HG03432 (cell line): ENCODE results near the gene TBX20.

Experiments used
- ATAC-seq: cut with Tn5 transposase; IDR thresholded peaks from one replicate; pipeline ENCODE4 v1.9.1; 2021; ENCODE audit warnings: mild to moderate bottlenecking, moderate library complexity; ENCODE audit not compliant: unreplicated experiment

TBX20 gene, protein sequence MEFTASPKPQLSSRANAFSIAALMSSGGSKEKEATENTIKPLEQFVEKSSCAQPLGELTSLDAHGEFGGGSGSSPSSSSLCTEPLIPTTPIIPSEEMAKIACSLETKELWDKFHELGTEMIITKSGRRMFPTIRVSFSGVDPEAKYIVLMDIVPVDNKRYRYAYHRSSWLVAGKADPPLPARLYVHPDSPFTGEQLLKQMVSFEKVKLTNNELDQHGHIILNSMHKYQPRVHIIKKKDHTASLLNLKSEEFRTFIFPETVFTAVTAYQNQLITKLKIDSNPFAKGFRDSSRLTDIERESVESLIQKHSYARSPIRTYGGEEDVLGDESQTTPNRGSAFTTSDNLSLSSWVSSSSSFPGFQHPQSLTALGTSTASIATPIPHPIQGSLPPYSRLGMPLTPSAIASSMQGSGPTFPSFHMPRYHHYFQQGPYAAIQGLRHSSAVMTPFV

DNA sequence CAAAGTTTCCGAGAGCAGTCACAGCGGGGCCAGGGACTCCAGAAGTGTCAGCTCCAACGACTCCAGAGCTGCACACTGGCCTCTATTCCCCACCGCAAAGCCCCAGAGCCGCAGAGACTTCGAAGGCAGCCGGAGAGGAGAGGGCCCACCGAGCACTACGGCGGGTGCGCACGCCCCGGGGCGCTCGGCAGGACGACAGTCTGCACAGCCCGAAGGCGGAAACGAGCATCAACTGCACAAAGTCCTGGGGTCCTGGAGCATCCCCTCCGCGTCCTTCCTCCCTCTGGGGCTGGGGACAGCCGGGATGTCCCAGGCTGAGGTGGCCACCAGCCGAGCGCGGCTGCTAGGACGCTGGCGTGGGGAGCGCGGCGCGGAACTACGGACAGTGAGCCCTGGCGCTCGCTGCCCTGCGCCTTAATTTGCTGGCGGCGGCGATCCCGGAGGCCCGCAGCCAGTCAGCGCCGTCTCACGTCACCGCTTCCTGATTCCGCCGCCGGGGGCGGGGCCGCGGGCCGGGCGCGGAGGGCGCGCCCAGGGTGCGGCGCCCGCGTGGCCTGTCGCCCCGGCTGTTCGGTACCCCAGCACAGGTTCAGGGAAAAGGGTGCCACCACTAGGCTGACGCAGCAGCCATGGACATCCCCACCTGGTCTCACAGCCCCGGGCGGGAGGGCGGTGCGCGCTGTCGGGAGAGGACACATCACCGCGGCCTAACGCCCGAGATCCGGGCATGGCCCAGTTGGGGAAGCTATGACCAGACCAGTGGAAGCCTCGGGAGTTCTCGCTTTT is at the start of gene TBX20:
Gene TBX20 (minus strand): TSS at position 391 of the 786 bp plus-strand sequence. CDS start 480 bp downstream, outside the sequence.
- ATAC-seq: peak; percentile 82

GRCh38 chr7:35289376-35289775 is 35.5 kb upstream of the TBX20 start:
- ATAC-seq: no peak

- no peak for ATAC-seq
Observed at GRCh38 chr7:35286986-35287385, 33.1 kb upstream of the TBX20 start.

- ATAC-seq: no peak
Observed at GRCh38 chr7:35286422-35286821, 32.5 kb upstream of the TBX20 start.

DNA sequence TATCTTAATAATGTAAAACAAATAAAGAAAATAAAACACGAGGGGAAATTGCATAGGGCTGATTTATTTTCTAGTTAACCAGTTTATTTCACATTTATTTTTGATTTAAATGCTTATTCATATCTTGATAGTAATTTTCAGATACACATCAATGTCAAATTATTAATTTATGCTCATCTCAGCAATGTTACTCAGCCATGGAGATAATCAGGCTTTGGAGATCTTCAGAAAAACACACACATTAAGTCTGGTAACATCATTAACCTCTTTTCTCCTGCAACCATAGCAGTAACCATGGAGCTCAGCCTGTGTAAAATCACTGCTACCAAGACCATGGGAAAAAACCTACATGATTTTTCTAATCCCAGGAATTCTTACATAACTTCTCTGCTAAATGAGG is 31.9 kb upstream of the TBX20 start:
- no peak for ATAC-seq

GRCh38 chr7:35280902-35281301 is 27.0 kb upstream of the TBX20 start:
- ATAC-seq: no peak

GRCh38 chr7:35277359-35277758 is 23.5 kb upstream of the TBX20 start:
- ATAC-seq: no peak

GRCh38 chr7:35272246-35272645 is 18.3 kb upstream of the TBX20 start:
- no peak for ATAC-seq

DNA sequence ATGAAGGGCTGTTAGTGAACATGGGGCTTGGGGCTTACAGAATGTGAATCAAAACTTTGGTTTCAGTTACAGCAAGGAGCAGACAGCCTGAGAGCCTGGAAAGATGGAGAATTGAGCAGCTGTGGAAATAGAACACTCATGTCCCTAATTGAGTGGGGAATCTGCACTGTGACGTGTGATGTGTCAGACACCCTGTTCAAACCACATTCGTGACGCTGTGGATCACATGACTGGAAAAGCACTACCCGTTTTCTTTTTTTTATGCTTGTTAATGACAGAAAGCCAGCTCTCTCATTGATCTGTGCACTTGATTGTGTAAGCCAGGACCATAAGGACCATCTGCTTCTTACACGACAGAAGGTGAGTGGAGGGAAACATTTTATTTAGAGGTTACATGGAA is 15.1 kb upstream of the TBX20 start:
- no peak for ATAC-seq

DNA sequence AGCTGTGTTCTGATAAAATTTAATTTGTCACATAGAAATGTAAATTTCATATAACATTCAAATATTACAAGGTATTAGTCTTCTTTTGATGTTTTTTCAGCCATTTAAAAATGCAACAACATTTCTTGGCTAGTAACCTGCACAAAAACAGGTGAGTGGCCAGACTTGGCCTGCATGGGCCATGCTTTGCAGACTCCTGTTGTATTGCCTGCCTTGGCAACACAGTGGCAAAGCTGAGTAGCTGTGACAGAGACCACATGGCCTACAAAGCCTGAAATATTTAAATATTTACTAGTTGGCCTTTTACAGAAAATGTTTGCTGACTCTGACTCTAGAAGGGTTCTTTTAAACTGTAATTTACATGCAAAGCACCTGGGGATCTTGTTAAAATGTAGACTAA is 13.5 kb upstream of the TBX20 start:
- ATAC-seq: no peak

- ATAC-seq: no peak
Observed at GRCh38 chr7:35263396-35263795, 9.5 kb upstream of the TBX20 start.

GRCh38 chr7:35261476-35262285 is 7.8 kb upstream of the TBX20 start:
- no peak for ATAC-seq

DNA sequence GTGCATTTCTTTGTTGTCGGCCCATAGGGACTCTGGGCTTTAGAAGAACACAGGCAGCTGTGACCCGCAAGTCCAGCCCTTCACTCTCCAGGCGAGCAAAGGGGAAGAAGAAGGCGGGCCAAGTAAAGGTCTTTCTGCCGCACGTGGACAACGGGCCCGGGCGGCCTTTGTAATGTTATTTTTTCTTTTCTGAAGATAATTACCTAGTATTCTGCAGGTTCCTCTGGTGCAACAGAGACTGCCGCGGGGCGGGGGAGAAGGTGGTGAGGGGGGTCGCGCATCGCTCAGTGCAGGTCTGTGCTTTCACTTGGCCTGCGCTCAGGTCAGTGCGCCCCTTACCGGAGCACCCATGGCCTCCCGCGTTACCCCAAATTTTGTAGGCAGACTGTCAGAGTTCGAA is 7.1 kb upstream of the TBX20 start:
- no peak for ATAC-seq

DNA sequence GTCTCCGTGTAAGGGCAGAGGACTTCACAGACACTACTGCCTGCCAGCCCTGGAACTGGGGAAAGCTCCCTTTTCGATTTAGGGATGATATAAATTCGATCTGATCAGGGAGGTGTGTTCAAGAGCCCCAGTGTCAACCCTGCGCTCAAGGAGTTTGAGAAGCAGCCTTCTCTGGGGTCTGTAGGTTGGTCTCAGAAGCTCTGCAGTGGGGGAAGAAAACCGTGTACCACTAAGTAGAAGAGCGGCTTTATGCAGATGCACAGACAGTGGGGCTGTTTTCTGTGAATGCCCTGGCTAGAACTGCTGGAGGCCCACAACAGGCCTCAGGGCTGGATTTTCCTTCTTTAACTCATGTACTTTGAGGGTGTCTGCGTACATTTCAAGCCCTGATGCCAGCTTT is 6.3 kb upstream of the TBX20 start:
- ATAC-seq: no peak

GRCh38 chr7:35259523-35259908 is 5.6 kb upstream of the TBX20 start:
- no peak for ATAC-seq

DNA sequence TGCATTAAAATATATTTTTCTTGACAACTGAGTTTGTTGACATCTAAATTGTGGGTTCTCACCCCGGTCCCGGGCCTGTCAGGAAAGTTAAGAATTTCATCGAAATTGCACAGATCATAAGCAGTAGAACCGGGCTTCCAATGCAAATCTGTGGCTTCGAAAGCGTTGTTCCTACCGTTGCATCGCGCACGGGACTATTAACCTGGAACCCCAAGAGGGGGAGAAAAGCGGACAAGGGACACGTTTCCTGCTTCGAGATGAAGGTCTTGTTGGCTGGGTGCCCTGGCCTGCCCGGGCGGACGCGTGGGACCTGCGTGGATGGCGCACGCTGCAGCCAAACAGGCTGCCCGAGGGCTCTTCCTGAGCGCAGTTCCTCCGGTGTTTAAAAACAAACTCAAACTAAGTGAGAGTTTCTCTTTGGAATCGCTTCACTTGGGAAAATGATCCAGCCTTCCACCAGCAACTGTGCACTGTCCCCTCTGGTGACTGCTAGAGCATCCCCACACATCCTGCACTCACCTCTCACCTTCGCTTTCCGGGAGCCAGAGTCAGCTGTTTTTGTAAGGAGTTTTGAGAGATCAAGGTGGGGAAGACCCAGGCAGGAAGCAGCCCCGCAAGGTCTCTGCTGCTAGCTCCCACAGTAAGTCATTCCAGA is 5.1 kb upstream of the TBX20 start:
- no peak for ATAC-seq

- no peak for ATAC-seq
Observed at GRCh38 chr7:35258125-35258867, 4.4 kb upstream of the TBX20 start.

- no peak for ATAC-seq
Observed at GRCh38 chr7:35257251-35258124, 3.6 kb upstream of the TBX20 start.
